Kidney (tissue), 14 donors: ENCODE results near the gene STK32B. TPM values are rescaled to one million over a fixed set of nuclear protein-coding genes. Genes with fewer than 3 reads are reported as not detected.

Source experiments
- DNase-seq, 5 donors: peaks; one replicate each; pipeline ENCODE4 v3.0.0-alpha.2; 2013 to 2020
- FAIRE-seq: peaks from 2 replicates; lab custom pipeline; 2012; peaks lifted over from hg19 to GRCh38; lab: Jason Lieb, UNC
- H3K27ac ChIP-seq, 2 donors: one replicate each; pipeline ENCODE4 v1.7.0; 2013; ENCODE audit warnings: low read depth in 2 of 2, low read length in 2 of 2, inconsistent platforms in 1 of 2
- H3K27me3 ChIP-seq: one replicate; pipeline ENCODE4 v1.7.1; 2013; ENCODE audit warnings: low read length, inconsistent platforms; ENCODE audit not compliant: control insufficient read depth, insufficient read depth
- H3K36me3 ChIP-seq, 3 donors: one replicate each; pipeline versions ENCODE4 v1.7.0 to v1.7.1; 2013; ENCODE audit warnings: low read length in 3 of 3, control low read depth in 1 of 3, inconsistent platforms in 1 of 3; ENCODE audit not compliant: insufficient read depth in 3 of 3, control insufficient read depth in 2 of 3
- H3K4me1 ChIP-seq, 3 donors: one replicate each; pipeline versions ENCODE4 v1.7.0 to v1.7.1; 2013; ENCODE audit warnings: low read length in 3 of 3, inconsistent platforms in 1 of 3, low read depth in 1 of 3; ENCODE audit not compliant: control insufficient read depth in 2 of 3, insufficient read depth in 2 of 3
- H3K4me3 ChIP-seq, 3 donors: one replicate each; pipeline versions ENCODE4 v1.7.0 to v1.8.1; 2013; ENCODE audit warnings: low read length in 3 of 3, control low read depth in 1 of 3, inconsistent platforms in 1 of 3
- H3K9ac ChIP-seq, 3 donors: one replicate each; pipeline versions ENCODE4 v1.7.0 to v1.7.1; 2013; ENCODE audit warnings: low read length in 3 of 3, control low read depth in 1 of 3, inconsistent platforms in 1 of 3
- H3K9me3 ChIP-seq, 3 donors: one replicate each; pipeline versions ENCODE4 v1.7.0 to v1.7.1; 2013; ENCODE audit warnings: low read length in 3 of 3, control low read depth in 1 of 3, inconsistent platforms in 1 of 3; ENCODE audit not compliant: control insufficient read depth in 2 of 3, insufficient read depth in 1 of 3
- CTCF ChIP-seq: IDR thresholded peaks from 3 replicates; pipeline ENCODE4 v1.5.1; 2012; ENCODE audit warnings: mild to moderate bottlenecking, moderate library complexity, borderline replicate concordance; ENCODE audit not compliant: insufficient read depth; ENCODE audit errors: extremely low read depth
- intact Hi-C: fragments of 100-400 bp; cut with DNase I; formaldehyde crosslinking; loops from one replicate; pipeline ENCODE4 v1.11.1; 2022
- polyA plus RNA-seq: library from polyadenylated mRNA; stranded (reverse); fragments of 350-450 nt; fragmentation: Illumina TruSeq; extraction: RNeasy Lipid Tissue Mini Kit (QIAGEN cat#74804); gene quantifications from one replicate; pipeline ENCODE4 v1.2.3, GENCODE V29; 2014; ENCODE audit warnings: low read depth, low replicate concordance; ENCODE audit not compliant: insufficient read depth
- total RNA-seq: library from RNA; stranded (reverse); fragmentation: NEBNext Ultra II Directional; extraction: Animal tissue kit (Norgen Biotek cat#: 25700); gene quantifications from one replicate; pipeline ENCODE4 v1.2.1, GENCODE V29; 2021
- donor health status: control.
- donor health status: control.
- donor health status: control.
- donor health status: control.
- donor health status: control.
- donor health status: DM: yes; HTN: yes; CAD: no.
- donor health status: Normal renal cell carcinoma (clear cell type).

The STK32B gene
- total and polyA plus RNA-seq, 2 donors from 2014 or later = 18.1 to 18.2 TPM

GRCh38 chr4:5162909-5163508 lies 111.7 kb downstream of the STK32B start:
- Histone ChIP-seq H3K27me3 (no peaks in the 10 kb centered on the region), H3K36me3 (no peaks in the 10 kb centered on the region), H3K27ac (no peak overlapping the region), H3K9ac (no peak overlapping the region), H3K4me3 (no peak overlapping the region), H3K4me1 (peaks cover 0 to 3% (median 0%) of the 10 kb centered on the region in 3 donors), H3K9me3 (no peaks in the 10 kb centered on the region)
- no peak for TF ChIP-seq CTCF
- FAIRE-seq (no peak), DNase-seq (no peak)
- intact Hi-C loops = no loop called here

- TF ChIP-seq CTCF = no peak
- intact Hi-C loops = no loop called here
- Histone ChIP-seq H3K27ac (no peak overlapping the region), H3K9ac (no peak overlapping the region), H3K4me3 (no peak overlapping the region), H3K9me3 (no peaks in the 10 kb centered on the region), H3K4me1 (no peaks in the 10 kb centered on the region), H3K36me3 (no peaks in the 10 kb centered on the region), H3K27me3 (no peaks in the 10 kb centered on the region)
- no peak for FAIRE-seq
- DNase-seq = no peak
Measured at GRCh38 chr4:5164221-5164912, 113.1 kb downstream of the STK32B start.

GRCh38 chr4:5165420-5166369 lies 114.4 kb downstream of the STK32B start:
- FAIRE-seq = no peak
- DNase-seq = peak in 3 of 5 donors; percentile 24 to 47 (median 27)
- H3K27ac ChIP-seq = no peak overlapping the region
- no peaks in the 10 kb centered on the region for H3K36me3 ChIP-seq
- intact Hi-C loops = no loop called here
- TF ChIP-seq CTCF = no peak
- no peaks in the 10 kb centered on the region for H3K27me3 ChIP-seq
- H3K4me3 ChIP-seq = no peak overlapping the region
- no peaks in the 10 kb centered on the region for H3K9me3 ChIP-seq
- H3K4me1 ChIP-seq = no peaks in the 10 kb centered on the region
- no peak overlapping the region for H3K9ac ChIP-seq
